GM12878 (cell line): ENCODE measurements around the gene RHAG. TPM values are rescaled to one million over a fixed set of nuclear protein-coding genes. Genes with fewer than 3 reads are reported as not detected.

Experiments
- ATAC-seq: fragments of 200-7000 bp; cut with Tn5 transposase; 3 replicates; pipeline ENCODE4 v1.9.1; 2020; ENCODE audit warnings: mild to moderate bottlenecking, moderate library complexity
- BruUV-seq: library from RNA; stranded (reverse); fragments of 400-500 nt; replicated peaks from 2 replicates; lab custom pipeline; 2021; lab: Mats Ljungman, UMichigan
- CTCF ChIA-PET: fragments of 300-600 bp; sonication (Branson Sonifier 250); formaldehyde crosslinking; extraction: SDS; loops from one replicate; lab custom pipeline; 2021; ENCODE audit warnings: inconsistent platforms; lab: Yijun Ruan, JAX
- POLR2A ChIA-PET: fragments of 350-600 bp; formaldehyde crosslinking; extraction: SDS; loops from one replicate; lab custom pipeline; 2021; ENCODE audit warnings: inconsistent platforms; lab: Charles Lee
- RAD21 ChIA-PET: fragments of 300-600 bp; sonication (Branson Sonifier 250); formaldehyde crosslinking; loops from one replicate; lab custom pipeline; 2023; ENCODE audit warnings: antibody characterized with exemption; ENCODE audit not compliant: unreplicated experiment; lab: Charles Lee
- SMC1A ChIA-PET: fragments of 300-600 bp; sonication (Branson Sonifier 250); formaldehyde crosslinking; loops from one replicate; lab custom pipeline; 2023; ENCODE audit not compliant: unreplicated experiment, uncharacterized antibody; lab: Charles Lee
- DNase-seq: peaks from one replicate; pipeline ENCODE4 v3.0.0-alpha.2; 2011; ENCODE audit warnings: low read depth, low spot score
- FAIRE-seq: peaks from 3 replicates; lab custom pipeline; 2011; peaks lifted over from hg19 to GRCh38; lab: Jason Lieb, UNC
- H2AFZ ChIP-seq: 2 replicates; pipeline ENCODE4 v1.6.0; 2011; ENCODE audit warnings: low read depth, low read length, control low read depth; ENCODE audit not compliant: control insufficient read depth
- H3K27ac ChIP-seq: 2 replicates; pipeline ENCODE4 v1.5.1; 2011; ENCODE audit warnings: control low read depth; ENCODE audit not compliant: control insufficient read depth, insufficient read depth
- H3K27me3 ChIP-seq, 2 experiments: replicated peaks in 1 of 2; 2 replicates each; pipeline versions ENCODE4 v1.6.0 to v1.6.1; 2011; ENCODE audit warnings: low read length in 1 of 2; ENCODE audit not compliant: control insufficient read depth in 2 of 2, insufficient read depth in 2 of 2
- H3K36me3 ChIP-seq, 2 experiments: 2 replicates each; pipeline ENCODE4 v1.5.1; 2011; ENCODE audit warnings: low read length in 1 of 2; ENCODE audit not compliant: control insufficient read depth in 2 of 2, insufficient read depth in 2 of 2
- H3K4me1 ChIP-seq: 2 replicates; pipeline ENCODE4 v1.6.1; 2011; ENCODE audit warnings: mild to moderate bottlenecking, low read length, moderate library complexity, mixed read lengths; ENCODE audit not compliant: control insufficient read depth, insufficient read depth
- H3K4me2 ChIP-seq: 2 replicates; pipeline ENCODE4 v1.6.0; 2011; ENCODE audit warnings: control low read depth; ENCODE audit not compliant: control insufficient read depth, insufficient read depth
- H3K4me3 ChIP-seq: fragments of 200-600 bp; sonication (generic); 2 replicates; pipeline ENCODE4 v1.5.1; 2016
- H3K79me2 ChIP-seq: 2 replicates; pipeline ENCODE4 v1.6.0; 2011; ENCODE audit warnings: low read length; ENCODE audit not compliant: control insufficient read depth, insufficient read depth
- H3K9ac ChIP-seq: 2 replicates; pipeline ENCODE4 v1.8.0; 2011; ENCODE audit warnings: low read length, control low read depth, mixed read lengths; ENCODE audit not compliant: control insufficient read depth, insufficient read depth
- H3K9me3 ChIP-seq: replicated peaks from 3 replicates; pipeline ENCODE4 v1.5.1; 2011; ENCODE audit warnings: mild to moderate bottlenecking, low read length; ENCODE audit not compliant: control insufficient read depth, insufficient read depth
- H4K20me1 ChIP-seq: 2 replicates; pipeline ENCODE4 v1.6.0; 2011; ENCODE audit not compliant: control insufficient read depth, insufficient read depth
- HDGF ChIP-seq: fragments of 450-650 bp; IDR thresholded peaks from 2 replicates; pipeline ENCODE4 v1.6.1; 2016; ENCODE audit warnings: antibody characterized with exemption
- MXI1 ChIP-seq: fragments of 150-350 bp; IDR thresholded peaks from 2 replicates; pipeline ENCODE4 v1.6.1; 2011; ENCODE audit warnings: low read depth, mild to moderate bottlenecking, inconsistent platforms, low read length, improper control_type of control experiment
- NR2C1 ChIP-seq: fragments of 450-650 bp; IDR thresholded peaks from 2 replicates; pipeline ENCODE4 v1.6.1; 2017; ENCODE audit warnings: antibody characterized with exemption, mild to moderate bottlenecking, moderate library complexity
- RUNX3 ChIP-seq: IDR thresholded peaks from 2 replicates; pipeline ENCODE4 v1.6.1; 2012; ENCODE audit warnings: low read length, inconsistent platforms
- ZBED1 ChIP-seq: IDR thresholded peaks from 2 replicates; pipeline ENCODE4 v1.6.1; 2016; ENCODE audit warnings: borderline replicate concordance
- ZNF217 ChIP-seq: fragments of 450-650 bp; IDR thresholded peaks from 2 replicates; pipeline ENCODE4 v1.6.1; 2017; ENCODE audit warnings: antibody characterized with exemption, mild to moderate bottlenecking
- in situ Hi-C: fragments of 300-500 bp; cut with MboI; formaldehyde crosslinking; loops from 9 replicates; pipeline ENCODE4 v1.14.3; 2018; ENCODE audit warnings: mixed read lengths
- intact Hi-C: fragments of 100-400 bp; cut with micrococcal nuclease; formaldehyde crosslinking; loops from one replicate; pipeline ENCODE4 v1.14.2; 2022; ENCODE audit not compliant: unreplicated experiment
- polyA plus RNA-seq, 11 experiments: library from polyadenylated mRNA; depleted of rRNA in 4 of 11; unstranded in 6 of 11; stranded (reverse) in 5 of 11; fragments of >200 nt; fragmentation: Nextera tagmentation in 4 of 11; fragmentation: Illumina TruSeq in 1 of 11; extraction: Ambion mirVana in 4 of 11; extraction: Trizol in 1 of 11; gene quantifications; 1 replicate in 1 of 11; 2 replicates in 10 of 11; pipeline versions ENCODE4 v1.2.1 to v1.2.3, GENCODE V29; 2011 to 2016; ENCODE audit warnings: inconsistent platforms in 2 of 11, missing spikeins in 2 of 11, low read depth in 1 of 11
- total RNA-seq, 4 experiments: library from RNA; depleted of rRNA in 3 of 4; stranded (reverse); fragments of >200 nt in 3 of 4; fragmentation: Illumina TruSeq in 1 of 4; extraction: Trizol in 1 of 4; gene quantifications; 2 replicates each; pipeline versions ENCODE4 v1.2.1 to v1.2.3, GENCODE V29; 2013 to 2021
- TF ChIP-seq, protein P1 (sequence below): IDR thresholded peaks from 2 replicates; pipeline ENCODE4 v1.6.1; 2012; ENCODE audit warnings: mild to moderate bottlenecking, low read depth, low read length
- TF ChIP-seq, protein P2 (sequence below): IDR thresholded peaks from 2 replicates; pipeline ENCODE4 v1.6.1; 2012; ENCODE audit warnings: low read depth, low read length, improper control_type of control experiment
- TF ChIP-seq, protein P3 (sequence below): fragments of 450-650 bp; IDR thresholded peaks from 2 replicates; pipeline ENCODE4 v1.6.1; 2018; ENCODE audit warnings: borderline replicate concordance, mild to moderate bottlenecking; ENCODE audit not compliant: partially characterized antibody
- TF ChIP-seq, protein P4 (sequence below): IDR thresholded peaks from 2 replicates; pipeline ENCODE4 v1.6.1; 2012; ENCODE audit warnings: low read depth, low read length, improper control_type of control experiment

The RHAG gene
- total and polyA plus RNA-seq, 10 of the 15 experiments (the other 5 are each of a cell fraction or from before 2014, with no cell fraction given), result 0.06 to 0.18 (median 0.10) TPM; not detected in 6

DNA sequence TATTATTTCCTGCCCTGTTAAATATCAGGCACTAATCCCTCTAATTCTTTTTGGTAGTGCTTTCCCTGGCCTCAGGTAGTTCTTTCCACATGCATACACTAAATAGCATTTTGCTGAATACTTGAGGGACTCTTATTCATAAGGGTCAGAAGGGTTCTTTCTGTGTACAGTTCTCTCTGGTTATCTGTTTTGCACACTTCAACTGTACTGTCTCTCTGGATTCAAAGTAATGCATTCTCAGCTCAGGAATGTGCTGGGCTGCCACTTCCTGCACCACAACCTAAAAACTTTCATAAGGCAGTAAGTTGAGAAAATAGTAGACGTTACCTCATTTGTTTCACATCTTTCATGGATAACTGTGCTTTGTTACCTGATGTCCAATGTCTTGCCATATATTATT is 54.1 kb downstream of the RHAG start (continued):
- TF ChIP-seq, protein P1, sequence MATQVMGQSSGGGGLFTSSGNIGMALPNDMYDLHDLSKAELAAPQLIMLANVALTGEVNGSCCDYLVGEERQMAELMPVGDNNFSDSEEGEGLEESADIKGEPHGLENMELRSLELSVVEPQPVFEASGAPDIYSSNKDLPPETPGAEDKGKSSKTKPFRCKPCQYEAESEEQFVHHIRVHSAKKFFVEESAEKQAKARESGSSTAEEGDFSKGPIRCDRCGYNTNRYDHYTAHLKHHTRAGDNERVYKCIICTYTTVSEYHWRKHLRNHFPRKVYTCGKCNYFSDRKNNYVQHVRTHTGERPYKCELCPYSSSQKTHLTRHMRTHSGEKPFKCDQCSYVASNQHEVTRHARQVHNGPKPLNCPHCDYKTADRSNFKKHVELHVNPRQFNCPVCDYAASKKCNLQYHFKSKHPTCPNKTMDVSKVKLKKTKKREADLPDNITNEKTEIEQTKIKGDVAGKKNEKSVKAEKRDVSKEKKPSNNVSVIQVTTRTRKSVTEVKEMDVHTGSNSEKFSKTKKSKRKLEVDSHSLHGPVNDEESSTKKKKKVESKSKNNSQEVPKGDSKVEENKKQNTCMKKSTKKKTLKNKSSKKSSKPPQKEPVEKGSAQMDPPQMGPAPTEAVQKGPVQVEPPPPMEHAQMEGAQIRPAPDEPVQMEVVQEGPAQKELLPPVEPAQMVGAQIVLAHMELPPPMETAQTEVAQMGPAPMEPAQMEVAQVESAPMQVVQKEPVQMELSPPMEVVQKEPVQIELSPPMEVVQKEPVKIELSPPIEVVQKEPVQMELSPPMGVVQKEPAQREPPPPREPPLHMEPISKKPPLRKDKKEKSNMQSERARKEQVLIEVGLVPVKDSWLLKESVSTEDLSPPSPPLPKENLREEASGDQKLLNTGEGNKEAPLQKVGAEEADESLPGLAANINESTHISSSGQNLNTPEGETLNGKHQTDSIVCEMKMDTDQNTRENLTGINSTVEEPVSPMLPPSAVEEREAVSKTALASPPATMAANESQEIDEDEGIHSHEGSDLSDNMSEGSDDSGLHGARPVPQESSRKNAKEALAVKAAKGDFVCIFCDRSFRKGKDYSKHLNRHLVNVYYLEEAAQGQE, result no peak
- TF ChIP-seq, protein P2, sequence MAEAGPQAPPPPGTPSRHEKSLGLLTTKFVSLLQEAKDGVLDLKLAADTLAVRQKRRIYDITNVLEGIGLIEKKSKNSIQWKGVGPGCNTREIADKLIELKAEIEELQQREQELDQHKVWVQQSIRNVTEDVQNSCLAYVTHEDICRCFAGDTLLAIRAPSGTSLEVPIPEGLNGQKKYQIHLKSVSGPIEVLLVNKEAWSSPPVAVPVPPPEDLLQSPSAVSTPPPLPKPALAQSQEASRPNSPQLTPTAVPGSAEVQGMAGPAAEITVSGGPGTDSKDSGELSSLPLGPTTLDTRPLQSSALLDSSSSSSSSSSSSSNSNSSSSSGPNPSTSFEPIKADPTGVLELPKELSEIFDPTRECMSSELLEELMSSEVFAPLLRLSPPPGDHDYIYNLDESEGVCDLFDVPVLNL, result no peak
- TF ChIP-seq RUNX3 (no peak), NR2C1 (no peak)

DNA sequence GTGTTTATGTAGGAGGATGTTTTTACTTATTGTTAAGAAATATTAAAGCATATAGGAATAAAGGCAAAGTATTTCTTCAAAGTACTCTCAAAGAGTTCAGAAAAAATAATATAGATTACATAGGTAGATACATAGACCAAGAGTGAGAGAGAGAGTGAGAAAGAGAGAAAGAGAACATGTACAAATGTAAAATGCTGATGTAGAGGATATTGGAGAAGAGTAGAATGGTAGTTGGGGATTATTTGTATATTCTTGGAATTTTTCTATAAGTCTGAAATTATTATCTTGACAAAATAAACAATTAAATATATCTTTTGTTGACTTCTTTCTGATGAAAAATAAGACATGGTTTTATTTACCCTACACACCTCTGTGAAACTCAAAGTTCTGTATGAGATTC is 57.0 kb downstream of the RHAG start:
- ChIA-PET POLR2A (no interaction called here), CTCF (no interaction called here), RAD21 (no interaction called here), SMC1A (no interaction called here)
- H3K4me3 ChIP-seq, result no peak overlapping the region
- no peak overlapping the region for H3K4me2 ChIP-seq
- H4K20me1 ChIP-seq, result no peaks in the 10 kb centered on the region
- H3K36me3 ChIP-seq, result no peaks in the 10 kb centered on the region
- no peaks in the 10 kb centered on the region for H3K27me3 ChIP-seq
- H3K9ac ChIP-seq, result no peak overlapping the region
- no peaks in the 10 kb centered on the region for H3K79me2 ChIP-seq
- H3K9me3 ChIP-seq, result no peaks in the 10 kb centered on the region; the same call in 2 of the 3 replicates
- H3K4me1 ChIP-seq, result no peaks in the 10 kb centered on the region
- intact Hi-C loops (no loop called here), in situ Hi-C loops (no loop called here)
- ATAC-seq (no peak), FAIRE-seq (no peak), DNase-seq (no peak)
- H2AFZ ChIP-seq, result no peak overlapping the region
- no peak overlapping the region for H3K27ac ChIP-seq
- no TSS peak for BruUV-seq
- no peak for TF ChIP-seq RUNX3
- no peak for TF ChIP-seq HDGF
- TF ChIP-seq MXI1, result no peak
- TF ChIP-seq, protein P3, sequence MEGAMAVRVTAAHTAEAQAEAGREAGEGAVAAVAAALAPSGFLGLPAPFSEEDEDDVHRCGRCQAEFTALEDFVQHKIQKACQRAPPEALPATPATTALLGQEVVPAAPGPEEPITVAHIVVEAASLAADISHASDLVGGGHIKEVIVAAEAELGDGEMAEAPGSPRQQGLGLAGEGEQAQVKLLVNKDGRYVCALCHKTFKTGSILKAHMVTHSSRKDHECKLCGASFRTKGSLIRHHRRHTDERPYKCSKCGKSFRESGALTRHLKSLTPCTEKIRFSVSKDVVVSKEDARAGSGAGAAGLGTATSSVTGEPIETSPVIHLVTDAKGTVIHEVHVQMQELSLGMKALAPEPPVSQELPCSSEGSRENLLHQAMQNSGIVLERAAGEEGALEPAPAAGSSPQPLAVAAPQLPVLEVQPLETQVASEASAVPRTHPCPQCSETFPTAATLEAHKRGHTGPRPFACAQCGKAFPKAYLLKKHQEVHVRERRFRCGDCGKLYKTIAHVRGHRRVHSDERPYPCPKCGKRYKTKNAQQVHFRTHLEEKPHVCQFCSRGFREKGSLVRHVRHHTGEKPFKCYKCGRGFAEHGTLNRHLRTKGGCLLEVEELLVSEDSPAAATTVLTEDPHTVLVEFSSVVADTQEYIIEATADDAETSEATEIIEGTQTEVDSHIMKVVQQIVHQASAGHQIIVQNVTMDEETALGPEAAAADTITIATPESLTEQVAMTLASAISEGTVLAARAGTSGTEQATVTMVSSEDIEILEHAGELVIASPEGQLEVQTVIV, result no peak
- TF ChIP-seq ZNF217, result no peak
- TF ChIP-seq, protein P1, result no peak
- TF ChIP-seq, protein P4, sequence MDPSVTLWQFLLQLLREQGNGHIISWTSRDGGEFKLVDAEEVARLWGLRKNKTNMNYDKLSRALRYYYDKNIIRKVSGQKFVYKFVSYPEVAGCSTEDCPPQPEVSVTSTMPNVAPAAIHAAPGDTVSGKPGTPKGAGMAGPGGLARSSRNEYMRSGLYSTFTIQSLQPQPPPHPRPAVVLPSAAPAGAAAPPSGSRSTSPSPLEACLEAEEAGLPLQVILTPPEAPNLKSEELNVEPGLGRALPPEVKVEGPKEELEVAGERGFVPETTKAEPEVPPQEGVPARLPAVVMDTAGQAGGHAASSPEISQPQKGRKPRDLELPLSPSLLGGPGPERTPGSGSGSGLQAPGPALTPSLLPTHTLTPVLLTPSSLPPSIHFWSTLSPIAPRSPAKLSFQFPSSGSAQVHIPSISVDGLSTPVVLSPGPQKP, result no peak
- TF ChIP-seq ZBED1, result no peak
